ENCODE measurements around the gene LYPD8.

LYPD8 gene

GRCh38 chr1:248696774-248697173, 58.8 kb downstream of the LYPD8 start:
- no peak for DNase-seq

- peak; percentile 36 for DNase-seq
Measured at GRCh38 chr1:248696261-248696660, 59.3 kb downstream of the LYPD8 start.

- DNase-seq = no peak
Measured at GRCh38 chr1:248695451-248696132, 60.0 kb downstream of the LYPD8 start.

DNA sequence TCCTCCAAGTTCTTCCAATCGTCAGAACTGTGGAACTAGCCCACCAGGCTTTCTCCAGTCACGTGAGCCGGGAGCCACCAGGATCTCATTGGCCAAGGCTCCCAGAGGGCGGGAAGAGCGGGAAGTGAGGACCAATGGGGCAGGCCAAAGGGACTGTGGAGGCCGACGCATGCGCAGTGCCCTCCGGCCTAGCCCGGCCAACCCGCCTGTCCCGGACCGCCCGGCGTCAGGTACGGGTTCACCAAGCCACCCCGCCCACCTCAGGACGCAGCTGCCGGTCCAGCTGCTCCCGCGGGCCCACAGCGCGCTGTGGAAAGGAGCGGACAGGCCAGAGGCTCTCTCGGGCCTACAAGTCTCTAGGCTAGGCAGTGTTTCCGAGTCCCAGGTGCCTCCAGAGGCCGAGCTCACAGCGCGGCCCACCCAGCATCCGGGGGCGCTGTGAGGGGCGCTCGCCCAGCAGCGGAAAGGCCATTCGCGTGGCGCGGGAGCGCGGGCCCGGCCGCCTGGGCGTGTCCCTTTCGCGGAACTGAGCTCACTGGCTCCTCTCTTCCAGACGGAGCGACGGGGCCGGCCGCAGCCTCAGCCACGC, 63.9 kb downstream of the LYPD8 start:
- no peak for DNase-seq

All from hematopoietic multipotent progenitor cell treated with erythropoietin and hydrocortisone succinate and interleukin-3 and kit ligand, for 8 days (in vitro differentiated cells).